Sigmoid colon (tissue), 4 donors: ENCODE results near the gene PHLDB1.

Experiments
- EP300 ChIP-seq, 4 donors: sonication (generic); formaldehyde crosslinking; IDR thresholded peaks; one replicate each; pipeline ENCODE4 v1.6.1; 2017; ENCODE audit warnings: antibody characterized with exemption in 4 of 4
- POLR2A ChIP-seq, 2 donors: fragments of 450-650 bp; IDR thresholded peaks; one replicate each; pipeline ENCODE4 v1.6.1; 2016; ENCODE audit warnings: antibody characterized with exemption in 2 of 2, mild to moderate bottlenecking in 2 of 2, moderate library complexity in 2 of 2
- TF ChIP-seq, protein P1 (sequence below), 4 experiments: fragments of 450-650 bp in 3 of 4; fragments of 200-600 bp in 1 of 4; IDR thresholded peaks; one replicate each; pipeline ENCODE4 v1.5.1; 2016 to 2019; ENCODE audit warnings: antibody characterized with exemption in 4 of 4, mild to moderate bottlenecking in 3 of 4, moderate library complexity in 2 of 4

DNA sequence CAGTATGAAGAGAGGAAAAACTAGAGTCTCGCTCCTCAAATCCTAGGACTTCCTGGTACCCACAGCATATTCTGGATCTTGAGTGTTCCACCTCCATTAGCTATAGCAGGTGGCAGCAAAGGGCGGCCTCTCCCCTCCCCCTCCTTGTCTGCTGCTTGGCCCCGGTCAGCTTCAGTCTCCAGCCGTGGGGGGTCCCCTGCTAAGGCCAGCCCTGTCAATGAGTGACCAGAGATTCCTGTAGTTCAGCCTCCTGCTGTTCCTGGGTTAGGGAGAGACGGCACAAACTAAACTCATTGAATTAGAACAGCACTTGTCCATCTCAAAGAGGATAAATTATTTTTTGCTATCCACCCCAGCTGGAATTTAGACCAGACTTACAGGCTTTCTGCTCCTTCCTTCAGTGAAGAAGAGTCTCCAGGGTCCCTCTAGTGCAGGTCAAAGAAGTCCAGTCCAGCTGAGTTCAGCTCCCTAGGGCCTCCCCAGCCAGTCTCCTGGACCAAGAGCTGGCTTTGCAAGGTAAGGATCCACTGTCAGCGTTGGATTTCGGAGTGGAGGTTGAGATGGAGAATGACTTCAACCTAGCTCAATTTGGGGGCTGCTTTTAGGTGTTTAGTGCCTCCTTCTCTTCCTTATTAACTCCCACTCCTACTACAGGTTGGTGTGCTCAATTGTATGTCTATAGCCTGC, 1.1 kb upstream of the PHLDB1 start:
- TF ChIP-seq, protein P1, sequence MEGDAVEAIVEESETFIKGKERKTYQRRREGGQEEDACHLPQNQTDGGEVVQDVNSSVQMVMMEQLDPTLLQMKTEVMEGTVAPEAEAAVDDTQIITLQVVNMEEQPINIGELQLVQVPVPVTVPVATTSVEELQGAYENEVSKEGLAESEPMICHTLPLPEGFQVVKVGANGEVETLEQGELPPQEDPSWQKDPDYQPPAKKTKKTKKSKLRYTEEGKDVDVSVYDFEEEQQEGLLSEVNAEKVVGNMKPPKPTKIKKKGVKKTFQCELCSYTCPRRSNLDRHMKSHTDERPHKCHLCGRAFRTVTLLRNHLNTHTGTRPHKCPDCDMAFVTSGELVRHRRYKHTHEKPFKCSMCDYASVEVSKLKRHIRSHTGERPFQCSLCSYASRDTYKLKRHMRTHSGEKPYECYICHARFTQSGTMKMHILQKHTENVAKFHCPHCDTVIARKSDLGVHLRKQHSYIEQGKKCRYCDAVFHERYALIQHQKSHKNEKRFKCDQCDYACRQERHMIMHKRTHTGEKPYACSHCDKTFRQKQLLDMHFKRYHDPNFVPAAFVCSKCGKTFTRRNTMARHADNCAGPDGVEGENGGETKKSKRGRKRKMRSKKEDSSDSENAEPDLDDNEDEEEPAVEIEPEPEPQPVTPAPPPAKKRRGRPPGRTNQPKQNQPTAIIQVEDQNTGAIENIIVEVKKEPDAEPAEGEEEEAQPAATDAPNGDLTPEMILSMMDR (IDR thresholded peaks at IDR 0.05) = no peak
- no peak for TF ChIP-seq EP300 (IDR thresholded peaks at IDR 0.05)
- no peak for TF ChIP-seq POLR2A (IDR thresholded peaks at IDR 0.05)
